Mucosa of descending colon (tissue), 3 donors: ENCODE data around the gene TRABD2B. TPM values are rescaled to one million over a fixed set of nuclear protein-coding genes. Genes with fewer than 3 reads are reported as not detected.

ENCODE experiments used
- ATAC-seq: fragments of 200-7000 bp; cut with Tn5 transposase; one replicate; pipeline ENCODE4 v1.9.1; 2020; ENCODE audit warnings: mild to moderate bottlenecking, moderate library complexity
- DNase-seq, 3 donors: peaks; one replicate each; pipeline ENCODE4 v3.0.0-alpha.2; 2020
- H3K36me3 ChIP-seq: fragments of 200-600 bp; one replicate; pipeline ENCODE4 v1.8.0; 2021; ENCODE audit warnings: low read depth, mild to moderate bottlenecking
- H3K4me1 ChIP-seq: fragments of 200-600 bp; one replicate; pipeline ENCODE4 v1.8.0; 2021; ENCODE audit warnings: low read depth, mild to moderate bottlenecking
- H3K4me3 ChIP-seq: fragments of 200-600 bp; one replicate; pipeline ENCODE4 v1.8.0; 2021; ENCODE audit warnings: mild to moderate bottlenecking
- H3K9me3 ChIP-seq: fragments of 200-600 bp; one replicate; pipeline ENCODE4 v1.8.0; 2021; ENCODE audit warnings: mild to moderate bottlenecking
- intact Hi-C, 2 donors: fragments of 100-400 bp; cut with DNase I in 1 of 2; cut with micrococcal nuclease in 1 of 2; formaldehyde crosslinking; loops; one replicate each; pipeline versions ENCODE4 v1.11.0 to v1.11.1; 2022; cut with DNase I, micrococcal nuclease
- total RNA-seq, 3 donors: library from RNA; stranded (reverse); fragmentation: NEBNext Ultra II Directional in 2 of 3; extraction: Animal tissue kit (Norgen Biotek cat#: 25700) in 2 of 3; gene quantifications; one replicate each; pipeline versions ENCODE4 v1.2.1 to v1.2.4, GENCODE V29; 2021 to 2023
- TF ChIP-seq, protein P1 (sequence below): fragments of 200-600 bp; IDR thresholded peaks from one replicate; pipeline ENCODE4 v1.8.0; 2022; ENCODE audit warnings: antibody characterized with exemption, mild to moderate bottlenecking
- donor health status: DM: no; HTN: no; CAD: no; lungs with moderate emphysema.
- donor health status: DM: no; HTN: no; CAD: no.
- donor health status: DM: no; HTN: yes; CAD: no.

TRABD2B gene
- total RNA-seq, 3 donors from 2014 or later = 0.35 to 2.0 (median 2.0) TPM

DNA sequence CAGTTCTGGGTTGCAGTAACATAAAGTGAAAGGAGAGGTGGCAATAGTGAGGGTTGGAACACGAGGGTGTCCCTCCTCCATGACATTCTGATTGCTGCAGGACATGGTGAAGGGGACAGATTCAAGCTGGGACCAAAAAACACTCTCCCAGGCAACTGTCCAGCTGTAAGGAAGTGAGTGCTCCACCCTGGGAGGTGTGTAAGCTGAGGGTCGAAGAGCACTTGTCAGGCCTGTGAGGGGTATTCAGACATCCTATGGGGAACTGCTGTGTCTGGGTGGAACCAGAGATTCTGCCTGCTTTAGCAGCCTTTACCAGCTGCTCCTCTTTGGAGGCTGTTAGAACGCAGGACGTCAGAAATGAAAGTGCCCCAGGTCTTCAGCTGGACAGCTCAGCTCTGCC is 212.1 kb downstream of the TRABD2B start:
- no peak overlapping the region for H3K4me3 ChIP-seq
- intact Hi-C loops = no loop called here
- no peaks in the 10 kb centered on the region for H3K36me3 ChIP-seq
- H3K9me3 ChIP-seq = no peaks in the 10 kb centered on the region
- TF ChIP-seq, protein P1, sequence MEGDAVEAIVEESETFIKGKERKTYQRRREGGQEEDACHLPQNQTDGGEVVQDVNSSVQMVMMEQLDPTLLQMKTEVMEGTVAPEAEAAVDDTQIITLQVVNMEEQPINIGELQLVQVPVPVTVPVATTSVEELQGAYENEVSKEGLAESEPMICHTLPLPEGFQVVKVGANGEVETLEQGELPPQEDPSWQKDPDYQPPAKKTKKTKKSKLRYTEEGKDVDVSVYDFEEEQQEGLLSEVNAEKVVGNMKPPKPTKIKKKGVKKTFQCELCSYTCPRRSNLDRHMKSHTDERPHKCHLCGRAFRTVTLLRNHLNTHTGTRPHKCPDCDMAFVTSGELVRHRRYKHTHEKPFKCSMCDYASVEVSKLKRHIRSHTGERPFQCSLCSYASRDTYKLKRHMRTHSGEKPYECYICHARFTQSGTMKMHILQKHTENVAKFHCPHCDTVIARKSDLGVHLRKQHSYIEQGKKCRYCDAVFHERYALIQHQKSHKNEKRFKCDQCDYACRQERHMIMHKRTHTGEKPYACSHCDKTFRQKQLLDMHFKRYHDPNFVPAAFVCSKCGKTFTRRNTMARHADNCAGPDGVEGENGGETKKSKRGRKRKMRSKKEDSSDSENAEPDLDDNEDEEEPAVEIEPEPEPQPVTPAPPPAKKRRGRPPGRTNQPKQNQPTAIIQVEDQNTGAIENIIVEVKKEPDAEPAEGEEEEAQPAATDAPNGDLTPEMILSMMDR = no peak
- ATAC-seq = peak; percentile 38
- no peaks in the 10 kb centered on the region for H3K4me1 ChIP-seq
- DNase-seq = no peak

DNA sequence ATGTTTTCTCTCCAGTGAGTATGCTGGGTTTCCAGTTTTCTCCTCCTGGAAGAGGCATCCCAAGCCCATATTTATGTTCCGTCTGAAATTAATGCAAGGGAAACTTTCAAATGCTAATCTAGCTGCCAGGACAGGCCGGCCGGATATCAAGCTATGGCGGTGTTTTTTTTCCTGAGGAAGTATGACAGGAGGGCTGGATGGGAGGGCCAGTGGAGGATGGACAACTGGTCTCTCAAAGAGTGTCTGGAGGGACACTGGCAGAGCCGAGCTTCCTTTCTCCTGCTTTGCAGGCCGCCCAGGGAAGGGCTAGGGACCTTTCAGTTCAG is 212.7 kb downstream of the TRABD2B start:
- TF ChIP-seq, protein P1 = no peak
- Histone ChIP-seq H3K4me3 (no peak overlapping the region), H3K4me1 (no peaks in the 10 kb centered on the region), H3K36me3 (no peaks in the 10 kb centered on the region), H3K9me3 (no peaks in the 10 kb centered on the region)
- intact Hi-C loops = no loop called here
- DNase-seq (no peak), ATAC-seq (no peak)

DNA sequence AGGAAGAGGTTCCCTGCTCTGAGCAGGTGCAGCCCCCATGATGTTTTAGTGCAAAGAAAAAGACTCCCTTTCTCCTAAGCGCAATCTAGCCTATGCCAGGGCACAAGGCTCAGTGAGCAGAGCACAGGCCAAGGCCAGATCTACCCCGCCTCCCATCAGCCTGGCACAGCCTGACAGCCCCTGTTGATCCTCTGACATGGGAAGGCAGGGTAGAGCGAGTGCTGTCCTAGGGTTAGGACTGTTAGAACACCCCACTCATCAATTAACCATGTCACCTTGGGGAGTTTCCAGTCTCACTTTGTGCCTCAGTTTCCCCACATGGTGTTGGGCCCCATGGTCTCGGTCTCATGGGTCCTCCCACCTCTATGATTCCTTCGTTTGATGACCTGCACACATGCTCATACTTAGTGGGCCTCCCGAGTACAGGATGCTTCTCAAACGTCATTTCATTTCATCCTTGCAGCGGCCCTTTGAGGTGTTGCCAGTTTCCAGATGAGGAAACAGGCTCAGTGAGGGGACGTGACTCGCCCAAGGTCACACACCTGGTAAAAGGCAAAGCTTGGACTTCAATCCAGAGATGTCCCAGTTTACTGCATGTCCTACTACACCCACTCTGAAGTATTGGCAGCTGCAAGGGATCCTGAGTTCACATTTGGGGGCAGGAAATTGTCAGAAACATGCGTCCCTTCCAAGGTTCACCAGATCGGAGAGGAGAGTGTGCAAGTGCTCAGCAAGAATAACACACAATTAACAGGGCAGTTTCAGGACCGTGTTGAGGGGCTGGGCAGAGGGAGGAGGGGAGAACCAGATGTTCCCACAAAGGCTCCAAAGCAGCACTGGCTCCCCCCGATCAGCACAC is 213.3 kb downstream of the TRABD2B start:
- Histone ChIP-seq H3K4me3 (no peak overlapping the region), H3K9me3 (no peaks in the 10 kb centered on the region), H3K4me1 (no peaks in the 10 kb centered on the region), H3K36me3 (no peaks in the 10 kb centered on the region)
- DNase-seq (no peak), ATAC-seq (no peak)
- TF ChIP-seq, protein P1 = no peak
- intact Hi-C loops = no loop called here

DNA sequence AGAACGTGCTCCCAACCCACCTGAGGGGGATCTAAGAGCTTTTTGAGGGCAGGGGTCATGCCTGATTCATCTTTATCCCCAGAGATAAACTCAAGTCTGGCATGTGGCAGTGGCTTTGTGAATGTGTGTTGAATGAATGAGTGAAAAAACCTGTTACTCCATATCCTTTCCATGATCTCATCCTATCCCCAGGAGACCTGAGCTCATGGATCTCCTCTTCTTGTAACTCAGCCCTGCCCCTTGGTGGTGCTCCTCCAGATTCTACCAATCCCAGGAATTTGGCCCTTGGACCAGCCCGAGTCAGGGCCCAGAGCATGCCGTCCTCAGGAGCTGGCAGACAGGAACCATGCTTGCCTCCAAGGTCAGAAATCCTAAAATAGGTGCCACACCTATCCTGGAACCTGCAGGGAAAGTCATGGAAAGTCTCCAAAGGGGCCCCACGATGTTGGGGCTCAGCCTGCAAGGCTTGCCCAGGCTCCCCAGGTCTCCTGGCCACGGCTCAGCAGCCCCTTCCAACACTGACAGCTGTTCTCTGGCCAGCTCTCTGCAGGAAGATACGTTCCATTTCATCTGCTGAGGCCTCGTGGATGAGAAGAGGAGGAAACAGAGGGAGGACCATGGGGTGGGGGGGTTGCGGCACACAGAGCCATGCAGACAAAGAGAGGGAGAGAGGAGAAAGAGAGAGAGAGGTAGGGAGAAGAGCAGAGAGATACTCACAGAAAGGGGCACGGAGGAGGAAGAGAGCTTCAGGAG is 214.6 kb downstream of the TRABD2B start:
- no peaks in the 10 kb centered on the region for H3K9me3 ChIP-seq
- TF ChIP-seq, protein P1 = no peak
- no peaks in the 10 kb centered on the region for H3K36me3 ChIP-seq
- H3K4me3 ChIP-seq = no peak overlapping the region
- DNase-seq (no peak), ATAC-seq (no peak)
- intact Hi-C loops = no loop called here
- no peaks in the 10 kb centered on the region for H3K4me1 ChIP-seq

DNA sequence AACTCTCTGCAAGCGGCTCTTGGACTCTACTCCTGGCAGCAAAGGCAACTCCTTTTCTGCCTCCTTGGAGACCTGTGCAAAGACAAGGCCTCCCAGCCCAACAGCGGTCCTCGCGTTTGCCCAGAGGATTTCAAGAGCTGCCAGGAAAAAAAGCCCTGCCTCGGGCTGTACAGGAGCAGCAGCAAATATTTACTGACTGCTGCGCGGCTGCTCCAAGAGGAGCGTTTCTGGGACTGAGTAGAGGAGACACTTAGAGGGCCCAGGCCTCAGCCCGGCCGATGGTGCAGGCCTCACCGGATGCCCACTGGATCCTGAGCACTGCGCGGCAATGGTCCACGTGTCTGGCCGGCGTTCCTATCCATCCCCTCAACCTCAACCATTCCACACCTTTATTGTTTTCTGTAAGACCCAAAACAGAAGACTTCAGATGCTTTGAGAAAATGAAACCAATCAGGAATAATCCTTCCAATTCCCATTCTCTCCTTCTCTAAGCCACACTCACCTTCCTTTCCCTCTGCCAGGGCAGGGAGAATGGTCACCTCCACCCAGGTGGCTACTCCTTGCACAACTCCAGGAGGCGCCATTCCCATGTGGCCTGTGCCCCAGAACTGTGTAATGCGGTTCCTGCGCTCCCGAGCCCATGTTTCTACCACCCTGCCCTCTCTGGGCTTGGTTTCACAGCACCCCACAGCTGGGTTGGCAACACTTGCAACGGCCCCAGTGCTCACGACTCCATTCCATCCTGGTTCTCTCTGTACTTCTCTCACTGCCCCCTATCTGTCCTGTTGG is 215.8 kb downstream of the TRABD2B start:
- intact Hi-C loops = no loop called here
- Histone ChIP-seq H3K9me3 (no peaks in the 10 kb centered on the region), H3K4me3 (no peak overlapping the region), H3K36me3 (no peaks in the 10 kb centered on the region), H3K4me1 (no peaks in the 10 kb centered on the region)
- ATAC-seq (no peak), DNase-seq (no peak)
- TF ChIP-seq, protein P1 = no peak
